HepG2 (cell line): Measurements from ENCODE around the gene UQCR10. TPM values are rescaled to one million over a fixed set of nuclear protein-coding genes. Genes with fewer than 3 reads are reported as not detected.

Experiments used
- FIP1L1 ChIP-seq: fragments of 200-400 bp; formaldehyde crosslinking; IDR thresholded peaks from 2 replicates; pipeline ENCODE4 v1.6.1; 2018; ENCODE audit warnings: low read depth, mild to moderate bottlenecking, low read length, moderate library complexity, borderline replicate concordance; ENCODE audit not compliant: insufficient read depth
- FOXO1 ChIP-seq: sonication (generic); formaldehyde crosslinking; IDR thresholded peaks from 2 replicates; pipeline ENCODE4 v1.4.0; 2020; ENCODE audit warnings: missing genetic modification reagents
- GPN1 ChIP-seq: sonication (generic); formaldehyde crosslinking; IDR thresholded peaks from 2 replicates; pipeline ENCODE4 v1.5.1; 2020; ENCODE audit warnings: missing genetic modification reagents, borderline replicate concordance
- TOPORS ChIP-seq: sonication (generic); formaldehyde crosslinking; IDR thresholded peaks from 2 replicates; pipeline ENCODE4 v1.8.0; 2023; ENCODE audit warnings: mild to moderate bottlenecking, missing genetic modification reagents
- ZKSCAN5 ChIP-seq: sonication (generic); formaldehyde crosslinking; IDR thresholded peaks from 2 replicates; pipeline ENCODE4 v1.5.1; 2020; ENCODE audit warnings: mild to moderate bottlenecking, missing genetic modification reagents
- ZNF136 ChIP-seq: sonication (generic); formaldehyde crosslinking; IDR thresholded peaks from 2 replicates; pipeline ENCODE4 v1.8.1; 2022; ENCODE audit warnings: low read depth, mild to moderate bottlenecking, moderate library complexity, missing genetic modification reagents
- ZNF724P ChIP-seq: sonication (generic); formaldehyde crosslinking; IDR thresholded peaks from 2 replicates; pipeline ENCODE4 v1.8.0; 2022; ENCODE audit warnings: missing genetic modification reagents, borderline replicate concordance
- polyA plus RNA-seq, 8 experiments: library from polyadenylated mRNA; depleted of rRNA in 3 of 8; stranded (reverse) in 7 of 8; unstranded in 1 of 8; fragments of >200 nt; fragmentation: Illumina TruSeq in 4 of 8; extraction: Trizol in 4 of 8; gene quantifications; 2 replicates each; pipeline versions ENCODE4 v1.2.1 to v1.2.3, GENCODE V29; 2011 to 2016; ENCODE audit warnings: low read depth in 4 of 8, missing spikeins in 1 of 8, mixed read lengths in 1 of 8; ENCODE audit not compliant: insufficient read depth in 1 of 8
- total RNA-seq, 5 experiments: library from RNA; depleted of rRNA; stranded (reverse); fragments of >200 nt; fragmentation: Illumina TruSeq; extraction: Trizol; gene quantifications; 2 replicates each; pipeline ENCODE4 v1.2.3, GENCODE V29; 2016; ENCODE audit warnings: low read depth in 1 of 5
- TF ChIP-seq, protein P1 (sequence below): sonication (generic); formaldehyde crosslinking; IDR thresholded peaks from 2 replicates; pipeline ENCODE4 v1.9.0; 2021; ENCODE audit warnings: missing genetic modification reagents, borderline replicate concordance
- TF ChIP-seq, protein P2 (sequence below): fragments of 450-650 bp; IDR thresholded peaks from 2 replicates; pipeline ENCODE4 v1.6.1; 2017
- TF ChIP-seq, protein P3 (sequence below): IDR thresholded peaks from 2 replicates; pipeline ENCODE4 v1.6.1; 2012; ENCODE audit warnings: low read depth, low read length, improper control_type of control experiment
- TF ChIP-seq, protein P4 (sequence below): sonication (generic); formaldehyde crosslinking; IDR thresholded peaks from 2 replicates; pipeline ENCODE4 v1.5.1; 2020; ENCODE audit warnings: mild to moderate bottlenecking, missing genetic modification reagents
- TF ChIP-seq, protein P5 (sequence below): sonication (generic); formaldehyde crosslinking; IDR thresholded peaks from 2 replicates; pipeline ENCODE4 v1.5.0; 2020; ENCODE audit warnings: mild to moderate bottlenecking, missing genetic modification reagents
- TF ChIP-seq, protein P6 (sequence below): sonication (generic); formaldehyde crosslinking; IDR thresholded peaks from 2 replicates; pipeline ENCODE4 v1.8.1; 2023; ENCODE audit warnings: missing genetic modification reagents, mild to moderate bottlenecking, borderline replicate concordance
- TF ChIP-seq, protein P7 (sequence below): sonication (generic); formaldehyde crosslinking; IDR thresholded peaks from 2 replicates; pipeline ENCODE4 v1.8.0; 2023; ENCODE audit warnings: mild to moderate bottlenecking, missing genetic modification reagents

UQCR10 gene
- total and polyA plus RNA-seq, 2 of the 13 experiments (the other 11 are each of a cell fraction or from before 2014, with no cell fraction given) = 225 to 232 TPM

DNA sequence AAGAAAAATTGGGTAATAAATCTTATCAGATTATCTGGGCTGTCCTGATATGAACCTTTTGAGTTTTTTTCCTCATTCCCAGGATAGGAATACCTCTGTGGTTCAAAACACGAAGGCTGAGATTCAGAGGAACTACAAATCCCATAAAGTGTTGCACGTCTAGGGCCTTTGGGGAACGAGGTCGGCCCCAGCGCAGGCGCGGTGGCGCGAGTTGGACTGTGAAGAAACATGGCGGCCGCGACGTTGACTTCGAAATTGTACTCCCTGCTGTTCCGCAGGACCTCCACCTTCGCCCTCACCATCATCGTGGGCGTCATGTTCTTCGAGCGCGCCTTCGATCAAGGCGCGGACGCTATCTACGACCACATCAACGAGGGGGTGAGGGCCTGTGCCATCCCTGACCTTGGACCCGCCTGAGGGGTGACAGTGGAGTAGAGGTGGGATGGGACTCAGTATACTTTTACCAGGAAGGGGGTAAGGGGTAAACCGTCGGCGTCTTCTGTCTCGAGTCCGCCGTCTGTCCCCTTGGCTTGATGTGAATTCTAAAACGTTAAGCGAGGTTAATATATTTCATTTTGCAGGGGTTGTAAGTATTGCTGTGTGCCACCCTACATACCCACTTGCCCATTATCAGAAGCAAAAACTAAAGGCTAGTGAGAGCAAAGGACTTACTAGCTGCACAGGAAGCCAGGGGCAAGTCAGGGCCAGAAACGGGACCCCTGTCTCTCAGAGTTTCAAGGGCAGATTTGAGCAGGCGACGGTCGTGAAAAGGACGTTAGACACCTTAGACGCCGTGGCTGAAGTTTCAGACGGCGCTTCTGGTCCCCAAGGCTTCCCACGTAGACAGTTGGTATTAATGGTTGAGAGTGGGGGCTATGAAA, at the start of gene UQCR10 (continued):
- TF ChIP-seq, protein P1, sequence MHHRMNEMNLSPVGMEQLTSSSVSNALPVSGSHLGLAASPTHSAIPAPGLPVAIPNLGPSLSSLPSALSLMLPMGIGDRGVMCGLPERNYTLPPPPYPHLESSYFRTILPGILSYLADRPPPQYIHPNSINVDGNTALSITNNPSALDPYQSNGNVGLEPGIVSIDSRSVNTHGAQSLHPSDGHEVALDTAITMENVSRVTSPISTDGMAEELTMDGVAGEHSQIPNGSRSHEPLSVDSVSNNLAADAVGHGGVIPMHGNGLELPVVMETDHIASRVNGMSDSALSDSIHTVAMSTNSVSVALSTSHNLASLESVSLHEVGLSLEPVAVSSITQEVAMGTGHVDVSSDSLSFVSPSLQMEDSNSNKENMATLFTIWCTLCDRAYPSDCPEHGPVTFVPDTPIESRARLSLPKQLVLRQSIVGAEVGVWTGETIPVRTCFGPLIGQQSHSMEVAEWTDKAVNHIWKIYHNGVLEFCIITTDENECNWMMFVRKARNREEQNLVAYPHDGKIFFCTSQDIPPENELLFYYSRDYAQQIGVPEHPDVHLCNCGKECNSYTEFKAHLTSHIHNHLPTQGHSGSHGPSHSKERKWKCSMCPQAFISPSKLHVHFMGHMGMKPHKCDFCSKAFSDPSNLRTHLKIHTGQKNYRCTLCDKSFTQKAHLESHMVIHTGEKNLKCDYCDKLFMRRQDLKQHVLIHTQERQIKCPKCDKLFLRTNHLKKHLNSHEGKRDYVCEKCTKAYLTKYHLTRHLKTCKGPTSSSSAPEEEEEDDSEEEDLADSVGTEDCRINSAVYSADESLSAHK (CRISPR knock-in tag) = no peak
- TF ChIP-seq, protein P2, sequence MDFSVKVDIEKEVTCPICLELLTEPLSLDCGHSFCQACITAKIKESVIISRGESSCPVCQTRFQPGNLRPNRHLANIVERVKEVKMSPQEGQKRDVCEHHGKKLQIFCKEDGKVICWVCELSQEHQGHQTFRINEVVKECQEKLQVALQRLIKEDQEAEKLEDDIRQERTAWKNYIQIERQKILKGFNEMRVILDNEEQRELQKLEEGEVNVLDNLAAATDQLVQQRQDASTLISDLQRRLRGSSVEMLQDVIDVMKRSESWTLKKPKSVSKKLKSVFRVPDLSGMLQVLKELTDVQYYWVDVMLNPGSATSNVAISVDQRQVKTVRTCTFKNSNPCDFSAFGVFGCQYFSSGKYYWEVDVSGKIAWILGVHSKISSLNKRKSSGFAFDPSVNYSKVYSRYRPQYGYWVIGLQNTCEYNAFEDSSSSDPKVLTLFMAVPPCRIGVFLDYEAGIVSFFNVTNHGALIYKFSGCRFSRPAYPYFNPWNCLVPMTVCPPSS = no peak
- no peak for TF ChIP-seq ZNF724P (CRISPR knock-in tag)
- no peak for TF ChIP-seq GPN1
- TF ChIP-seq ZKSCAN5 (CRISPR knock-in tag) = no peak
- TF ChIP-seq ZNF136 (CRISPR knock-in tag) = no peak
- TF ChIP-seq, protein P3, sequence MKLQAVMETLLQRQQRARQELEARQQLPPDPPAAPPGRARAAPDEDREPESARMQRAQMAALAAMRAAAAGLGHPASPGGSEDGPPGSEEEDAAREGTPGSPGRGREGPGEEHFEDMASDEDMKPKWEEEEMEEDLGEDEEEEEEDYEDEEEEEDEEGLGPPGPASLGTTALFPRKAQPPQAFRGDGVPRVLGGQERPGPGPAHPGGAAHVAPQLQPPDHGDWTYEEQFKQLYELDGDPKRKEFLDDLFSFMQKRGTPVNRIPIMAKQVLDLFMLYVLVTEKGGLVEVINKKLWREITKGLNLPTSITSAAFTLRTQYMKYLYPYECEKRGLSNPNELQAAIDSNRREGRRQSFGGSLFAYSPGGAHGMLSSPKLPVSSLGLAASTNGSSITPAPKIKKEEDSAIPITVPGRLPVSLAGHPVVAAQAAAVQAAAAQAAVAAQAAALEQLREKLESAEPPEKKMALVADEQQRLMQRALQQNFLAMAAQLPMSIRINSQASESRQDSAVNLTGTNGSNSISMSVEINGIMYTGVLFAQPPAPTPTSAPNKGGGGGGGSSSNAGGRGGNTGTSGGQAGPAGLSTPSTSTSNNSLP = no peak
- TF ChIP-seq, protein P4, sequence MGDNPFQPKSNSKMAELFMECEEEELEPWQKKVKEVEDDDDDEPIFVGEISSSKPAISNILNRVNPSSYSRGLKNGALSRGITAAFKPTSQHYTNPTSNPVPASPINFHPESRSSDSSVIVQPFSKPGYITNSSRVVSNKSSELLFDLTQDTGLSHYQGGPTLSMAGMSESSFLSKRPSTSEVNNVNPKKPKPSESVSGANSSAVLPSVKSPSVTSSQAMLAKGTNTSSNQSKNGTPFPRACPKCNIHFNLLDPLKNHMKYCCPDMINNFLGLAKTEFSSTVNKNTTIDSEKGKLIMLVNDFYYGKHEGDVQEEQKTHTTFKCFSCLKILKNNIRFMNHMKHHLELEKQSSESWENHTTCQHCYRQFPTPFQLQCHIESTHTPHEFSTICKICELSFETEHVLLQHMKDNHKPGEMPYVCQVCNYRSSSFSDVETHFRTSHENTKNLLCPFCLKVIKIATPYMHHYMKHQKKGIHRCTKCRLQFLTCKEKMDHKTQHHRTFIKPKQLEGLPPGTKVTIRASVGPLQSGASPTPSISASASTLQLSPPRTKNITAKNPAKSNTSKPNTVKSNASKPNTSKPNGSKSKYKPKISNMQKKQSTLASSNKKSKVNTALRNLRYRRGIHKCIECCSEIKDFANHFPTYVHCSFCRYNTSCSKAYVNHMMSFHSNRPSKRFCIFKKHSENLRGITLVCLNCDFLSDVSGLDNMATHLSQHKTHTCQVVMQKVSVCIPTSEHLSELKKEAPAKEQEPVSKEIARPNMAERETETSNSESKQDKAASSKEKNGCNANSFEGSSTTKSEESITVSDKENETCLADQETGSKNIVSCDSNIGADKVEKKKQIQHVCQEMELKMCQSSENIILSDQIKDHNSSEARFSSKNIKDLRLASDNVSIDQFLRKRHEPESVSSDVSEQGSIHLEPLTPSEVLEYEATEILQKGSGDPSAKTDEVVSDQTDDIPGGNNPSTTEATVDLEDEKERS (CRISPR knock-in tag) = no peak; the same call in 1 of the 2 replicates
- TF ChIP-seq, protein P5, sequence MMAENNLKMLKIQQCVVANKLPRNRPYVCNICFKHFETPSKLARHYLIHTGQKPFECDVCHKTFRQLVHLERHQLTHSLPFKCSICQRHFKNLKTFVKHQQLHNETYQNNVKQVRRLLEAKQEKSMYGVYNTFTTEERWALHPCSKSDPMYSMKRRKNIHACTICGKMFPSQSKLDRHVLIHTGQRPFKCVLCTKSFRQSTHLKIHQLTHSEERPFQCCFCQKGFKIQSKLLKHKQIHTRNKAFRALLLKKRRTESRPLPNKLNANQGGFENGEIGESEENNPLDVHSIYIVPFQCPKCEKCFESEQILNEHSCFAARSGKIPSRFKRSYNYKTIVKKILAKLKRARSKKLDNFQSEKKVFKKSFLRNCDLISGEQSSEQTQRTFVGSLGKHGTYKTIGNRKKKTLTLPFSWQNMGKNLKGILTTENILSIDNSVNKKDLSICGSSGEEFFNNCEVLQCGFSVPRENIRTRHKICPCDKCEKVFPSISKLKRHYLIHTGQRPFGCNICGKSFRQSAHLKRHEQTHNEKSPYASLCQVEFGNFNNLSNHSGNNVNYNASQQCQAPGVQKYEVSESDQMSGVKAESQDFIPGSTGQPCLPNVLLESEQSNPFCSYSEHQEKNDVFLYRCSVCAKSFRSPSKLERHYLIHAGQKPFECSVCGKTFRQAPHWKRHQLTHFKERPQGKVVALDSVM (CRISPR knock-in tag) = no peak
- no peak for TF ChIP-seq TOPORS (CRISPR knock-in tag)
- TF ChIP-seq, protein P6, sequence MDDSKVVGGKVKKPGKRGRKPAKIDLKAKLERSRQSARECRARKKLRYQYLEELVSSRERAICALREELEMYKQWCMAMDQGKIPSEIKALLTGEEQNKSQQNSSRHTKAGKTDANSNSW (CRISPR knock-in tag) = no peak
- TF ChIP-seq FOXO1 (CRISPR knock-in tag) = peak; percentile 15; the same call in 1 of the 2 replicates
- TF ChIP-seq, protein P7, sequence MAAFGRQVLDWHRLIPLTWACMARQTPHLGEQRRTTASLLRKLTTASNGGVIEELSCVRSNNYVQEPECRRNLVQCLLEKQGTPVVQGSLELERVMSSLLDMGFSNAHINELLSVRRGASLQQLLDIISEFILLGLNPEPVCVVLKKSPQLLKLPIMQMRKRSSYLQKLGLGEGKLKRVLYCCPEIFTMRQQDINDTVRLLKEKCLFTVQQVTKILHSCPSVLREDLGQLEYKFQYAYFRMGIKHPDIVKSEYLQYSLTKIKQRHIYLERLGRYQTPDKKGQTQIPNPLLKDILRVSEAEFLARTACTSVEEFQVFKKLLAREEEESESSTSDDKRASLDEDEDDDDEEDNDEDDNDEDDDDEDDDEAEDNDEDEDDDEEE = 0 out of 2 replicates have a peak, but pooled peaks have one; percentile 10
- TF ChIP-seq FIP1L1 = no peak
